GM21737 (cell line): ENCODE results near the gene QPCT.
A peak's percentile ranks its signal among the peaks of the same experiment; 100 is the strongest.
"Not testable (repeated sequence)": the region's sequence is repeated elsewhere in the genome, so short reads cannot be mapped to it uniquely, and the experiment has no call there.

ENCODE experiments used
- ATAC-seq: cut with Tn5 transposase; IDR thresholded peaks from one replicate; pipeline ENCODE4 v1.9.1; 2021; ENCODE audit warnings: mild to moderate bottlenecking, moderate library complexity; ENCODE audit not compliant: unreplicated experiment

Gene QPCT

DNA sequence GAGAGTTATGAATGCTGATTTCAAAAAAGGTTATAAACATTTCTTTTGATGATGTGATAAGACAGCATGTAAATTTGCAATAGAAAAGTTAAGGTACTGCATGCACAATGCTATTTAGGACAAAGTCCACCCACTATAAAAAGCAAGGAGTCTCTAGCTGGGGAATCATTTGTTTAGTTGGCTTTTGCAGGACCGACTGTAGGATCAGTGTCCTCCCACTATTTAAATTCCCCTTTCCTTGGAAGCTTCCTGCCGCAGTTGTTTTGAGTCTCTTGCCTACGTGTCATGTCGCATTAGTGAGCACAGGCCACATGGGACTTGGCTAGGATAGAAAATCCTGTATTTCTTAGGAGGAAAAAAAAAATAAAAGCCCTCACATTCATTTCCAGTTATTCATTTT, 13.1 kb downstream of the QPCT start:
- ATAC-seq = no peak

- ATAC-seq = no peak
Measured at GRCh38 chr2:37358466-37358865, 14.0 kb downstream of the QPCT start.

DNA sequence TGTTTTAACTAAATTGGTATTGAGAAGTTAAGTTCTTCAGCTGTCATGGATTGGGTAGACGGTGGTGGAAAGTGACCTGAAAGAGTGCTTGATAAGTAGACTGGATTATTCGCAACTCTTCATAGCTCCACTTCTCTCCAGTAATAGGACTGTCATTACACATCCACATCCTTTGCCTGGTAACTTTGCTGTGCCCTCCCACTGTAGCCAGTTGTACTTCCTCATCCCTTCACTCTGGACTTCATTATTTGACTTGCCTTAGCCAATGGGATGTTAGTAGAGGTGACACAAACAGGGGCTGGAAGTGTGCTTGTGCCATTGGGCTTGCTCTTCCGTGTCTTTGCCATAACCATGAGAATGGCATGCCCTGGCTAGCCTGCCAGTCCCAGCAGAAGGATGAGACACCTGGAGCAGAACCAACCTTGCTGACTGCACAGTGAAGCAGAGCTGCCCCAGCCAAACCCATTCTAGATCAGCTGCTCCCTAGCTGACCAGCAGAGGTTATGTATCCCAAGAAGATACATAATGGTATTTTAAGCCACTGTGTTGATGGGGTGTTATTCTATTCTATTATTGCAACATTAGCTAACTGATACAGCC, 16.9 kb downstream of the QPCT start:
- ATAC-seq = no peak

- ATAC-seq = no peak
Measured at GRCh38 chr2:37361994-37362698, 17.7 kb downstream of the QPCT start.

DNA sequence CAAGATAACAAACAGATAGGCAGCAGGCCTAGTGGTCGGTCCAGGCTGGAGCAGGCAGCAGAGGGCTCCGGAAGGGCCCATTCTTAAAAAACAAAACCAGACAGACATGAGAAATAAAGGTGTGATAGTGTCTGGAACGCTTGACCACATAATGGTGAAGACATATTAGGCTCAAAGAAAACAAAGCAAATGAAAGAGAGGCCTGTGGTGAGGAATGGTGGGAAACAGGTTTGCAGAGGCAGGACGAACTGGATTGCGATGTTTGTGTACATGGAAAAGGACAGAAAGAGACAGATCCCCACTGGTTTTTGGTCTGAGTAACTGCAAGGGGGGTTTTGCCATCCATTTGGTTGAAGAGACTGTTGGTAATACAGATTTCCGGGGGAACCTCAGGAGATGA, 19.9 kb downstream of the QPCT start:
- no peak for ATAC-seq

GRCh38 chr2:37365669-37366068, 21.2 kb downstream of the QPCT start:
- ATAC-seq = no peak

DNA sequence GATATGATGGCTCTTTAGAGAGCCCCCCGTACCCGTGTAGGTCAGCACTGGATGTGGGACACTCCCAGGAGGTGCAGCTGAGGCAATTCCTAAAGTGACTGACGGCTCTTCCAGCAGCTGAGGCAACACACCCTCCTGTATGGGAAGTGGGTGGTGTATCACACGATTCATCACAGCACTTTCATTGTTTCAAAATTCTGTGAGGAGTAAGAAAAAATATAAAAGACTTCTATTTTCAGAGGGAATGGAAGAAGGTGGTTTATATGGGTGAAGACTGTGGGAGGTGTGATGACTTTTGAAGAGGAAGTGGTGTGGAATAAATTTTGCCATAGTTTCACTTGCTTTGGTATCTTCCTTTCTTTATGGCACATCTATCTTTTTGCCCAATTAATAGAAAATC, 22.3 kb downstream of the QPCT start:
- no peak for ATAC-seq

- no peak for ATAC-seq
Measured at GRCh38 chr2:37367310-37367709, 22.9 kb downstream of the QPCT start.

DNA sequence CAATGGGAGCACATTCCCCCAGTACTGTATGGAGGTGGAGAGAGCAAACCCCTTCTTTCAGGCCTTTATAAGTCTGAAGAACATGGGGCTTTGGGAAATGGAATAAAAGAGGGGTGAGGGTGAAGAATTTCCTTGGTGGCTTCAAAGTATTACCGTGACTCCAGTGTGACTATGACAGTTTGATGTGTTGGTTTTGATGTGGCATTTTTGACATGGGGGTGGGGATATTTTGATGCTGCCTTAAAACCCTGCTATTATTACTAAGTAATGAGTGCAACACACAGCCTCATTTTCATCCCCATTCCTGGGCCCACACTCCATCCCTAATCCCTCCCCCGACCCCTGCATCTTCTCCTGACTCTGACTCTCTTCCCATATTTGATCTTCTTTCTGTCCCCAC, 23.6 kb downstream of the QPCT start:
- no peak for ATAC-seq

DNA sequence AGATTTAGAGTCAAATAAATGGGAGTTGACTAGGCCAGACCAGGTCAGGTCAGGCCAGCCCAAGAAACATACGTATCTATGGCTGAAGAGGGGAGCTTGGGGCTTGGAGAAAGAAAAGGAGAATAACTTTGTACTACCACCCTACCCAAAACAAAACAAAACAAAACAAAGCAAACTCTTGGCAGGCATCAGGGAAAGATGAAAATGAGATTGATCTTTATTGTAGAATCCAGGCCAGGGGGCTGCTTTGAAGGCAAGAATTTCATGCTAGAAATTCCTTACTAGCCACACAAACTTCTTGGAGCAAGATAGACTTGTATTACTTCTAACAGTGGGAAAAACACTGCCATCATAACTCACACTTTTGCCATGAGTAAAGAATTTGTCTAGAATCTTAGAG, 26.2 kb downstream of the QPCT start:
- ATAC-seq = no peak

GRCh38 chr2:37372000-37372399, 27.6 kb downstream of the QPCT start:
- no peak for ATAC-seq

GRCh38 chr2:37375741-37376288, 31.4 kb downstream of the QPCT start:
- ATAC-seq = peak; percentile 12

DNA sequence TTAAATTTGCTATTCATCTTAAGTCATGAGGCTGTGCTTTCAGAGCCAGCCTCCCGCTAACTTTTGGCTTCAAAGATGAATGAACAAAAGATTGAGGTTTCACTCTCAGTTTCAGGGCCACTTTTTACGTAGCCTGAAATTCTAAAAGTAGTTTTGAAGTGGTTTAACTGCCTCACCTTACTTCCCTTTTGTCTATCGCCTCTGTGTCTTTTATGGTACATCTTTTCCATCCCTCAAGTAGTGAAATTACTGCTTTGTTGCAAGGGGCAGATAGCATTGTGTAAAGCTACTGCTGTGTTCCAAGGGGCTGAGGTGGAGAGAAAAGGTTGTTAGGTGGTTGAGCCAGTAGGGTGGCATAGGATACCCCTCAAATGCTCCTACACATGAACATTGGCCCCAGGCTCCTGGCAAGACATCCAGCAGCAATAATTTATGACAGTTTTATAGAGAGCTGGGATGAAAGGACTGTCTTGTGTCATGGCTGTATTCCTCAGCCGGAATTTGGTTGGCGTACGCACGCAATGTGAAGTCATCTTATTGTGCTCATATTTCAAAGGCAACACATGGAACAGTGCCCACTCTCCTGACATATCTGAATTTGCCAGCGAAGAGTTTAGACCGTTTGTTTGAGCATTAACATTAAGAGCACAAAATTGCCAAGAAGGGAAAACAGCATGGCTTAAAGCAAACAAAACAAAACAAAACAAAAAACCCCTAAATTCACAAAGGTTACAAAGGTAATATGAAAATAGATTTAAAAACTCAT, 32.2 kb downstream of the QPCT start:
- ATAC-seq = peak; percentile 90

DNA sequence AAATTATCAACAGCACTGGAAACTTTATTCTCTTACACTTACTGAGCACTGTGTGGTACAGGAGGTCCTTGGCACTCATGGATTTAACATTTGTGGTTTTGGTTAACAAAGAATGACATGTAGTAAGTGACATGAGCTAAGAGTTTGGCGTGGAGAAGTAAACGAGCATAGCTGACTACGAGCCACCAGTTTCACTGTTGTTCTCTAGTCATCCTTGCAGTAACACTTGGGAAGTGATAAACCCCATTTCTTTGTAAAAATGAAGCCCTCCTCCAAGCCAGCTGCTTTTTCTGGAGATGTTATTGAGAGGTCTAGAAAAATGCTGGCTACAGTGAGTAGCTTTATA, 32.7 kb downstream of the QPCT start:
- no peak for ATAC-seq

DNA sequence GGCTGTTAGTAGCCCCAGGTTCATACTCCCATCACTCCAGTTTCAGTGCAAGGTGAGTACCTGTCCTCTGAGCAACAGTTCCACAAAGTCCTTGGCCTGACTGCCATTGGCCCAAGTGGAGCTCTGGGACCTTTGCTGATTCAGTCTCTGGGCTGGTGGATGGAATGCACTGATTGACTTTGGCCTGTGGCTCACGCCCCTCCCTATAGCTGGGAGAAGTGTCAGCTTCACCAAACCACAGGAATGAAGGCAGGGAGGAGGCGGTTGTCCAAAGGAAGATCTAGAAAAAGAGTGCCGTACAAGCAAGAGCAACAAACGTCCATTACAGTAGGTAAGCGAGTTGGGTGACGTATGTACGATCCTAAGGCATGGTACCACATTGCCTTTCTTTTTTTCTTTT, 34.0 kb downstream of the QPCT start:
- no peak for ATAC-seq

GRCh38 chr2:37379881-37380296, 35.5 kb downstream of the QPCT start:
- ATAC-seq = no peak

- not testable (repeated sequence) for ATAC-seq
Measured at GRCh38 chr2:37380787-37381186, 36.4 kb downstream of the QPCT start.

- not testable (repeated sequence) for ATAC-seq
Measured at GRCh38 chr2:37384261-37384660, 39.8 kb downstream of the QPCT start.

DNA sequence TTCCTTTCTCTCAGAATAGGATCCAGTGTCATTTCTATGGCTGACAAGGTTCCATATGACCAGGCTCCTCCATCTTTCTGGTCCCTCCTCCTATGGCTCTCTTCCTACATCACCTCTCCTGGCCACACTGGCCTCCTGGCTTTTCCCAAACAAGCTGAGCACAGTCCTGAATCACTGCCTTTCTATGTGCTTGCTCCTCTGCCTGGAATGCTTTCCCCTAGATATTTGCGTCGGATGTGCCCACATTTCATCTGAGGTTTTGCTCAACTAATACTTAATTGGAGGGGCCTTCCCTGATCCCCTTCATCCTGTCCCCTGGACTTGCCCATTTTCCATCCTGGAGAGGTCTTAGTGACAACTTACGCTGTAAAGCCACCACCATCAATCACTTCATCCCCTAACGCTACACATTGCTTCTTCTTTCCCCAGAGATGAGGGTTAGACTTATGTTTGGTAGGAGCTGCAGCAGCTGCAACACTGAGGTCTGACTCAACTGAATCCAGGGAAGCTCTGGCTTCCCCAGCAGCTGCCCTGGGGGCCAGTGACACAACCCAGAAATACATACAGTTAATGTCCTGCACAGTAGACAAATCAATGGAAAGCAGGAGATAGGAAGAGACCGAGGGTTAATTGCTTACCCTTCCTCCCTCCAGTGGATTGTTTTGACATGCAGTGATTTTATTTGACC, 42.9 kb downstream of the QPCT start:
- ATAC-seq = no peak

GRCh38 chr2:37388074-37388473, 43.6 kb downstream of the QPCT start:
- no peak for ATAC-seq

DNA sequence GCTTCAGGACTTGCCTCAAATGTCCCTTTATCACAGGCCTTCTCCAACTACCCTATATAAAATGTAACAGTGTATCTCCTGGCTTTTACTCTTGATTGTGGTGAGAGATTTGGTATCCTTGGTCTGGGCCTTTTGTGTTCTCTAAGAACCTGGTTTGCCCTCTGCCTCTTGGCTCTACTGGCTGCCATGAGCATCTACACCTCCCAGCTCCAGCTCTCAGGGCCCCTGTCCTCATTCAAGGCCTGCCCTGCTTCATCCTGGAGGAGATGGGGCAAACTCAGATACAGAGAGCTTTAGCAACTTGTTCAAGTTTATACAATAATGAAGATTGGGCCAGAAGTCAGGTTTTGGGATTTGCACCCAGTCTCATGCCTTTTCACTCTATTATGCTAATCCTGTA, 45.0 kb downstream of the QPCT start:
- no peak for ATAC-seq
